WERI-Rb-1 (cell line): ENCODE measurements around the gene BANF2.
"Not testable (repeated sequence)": the region's sequence is repeated elsewhere in the genome, so short reads cannot be mapped to it uniquely, and the experiment has no call there.

Experiments used
- DNase-seq: peaks from one replicate; pipeline ENCODE4 v3.0.0-alpha.2; 2020
- H3K27ac ChIP-seq: fragments of 250-450 bp; sonication (Bioruptor Pico); 2 replicates; pipeline ENCODE4 v1.5.1; 2020; ENCODE audit warnings: mild to moderate bottlenecking, moderate library complexity
- H3K27me3 ChIP-seq: fragments of 250-450 bp; sonication (Bioruptor Pico); 2 replicates; pipeline ENCODE4 v1.5.1; 2021; ENCODE audit warnings: mild to moderate bottlenecking, low read depth, moderate library complexity; ENCODE audit not compliant: insufficient read depth, severe bottlenecking
- H3K36me3 ChIP-seq: fragments of 250-450 bp; sonication (Bioruptor Pico); 2 replicates; pipeline ENCODE4 v1.5.1; 2020; ENCODE audit warnings: mild to moderate bottlenecking, moderate library complexity
- H3K4me3 ChIP-seq: 2 replicates; pipeline ENCODE4 v1.5.1; 2011; ENCODE audit warnings: low read depth, mild to moderate bottlenecking, control low read depth, low read length
- H3K9me3 ChIP-seq: fragments of 250-450 bp; sonication (Bioruptor Pico); 2 replicates; pipeline ENCODE4 v1.5.1; 2021; ENCODE audit warnings: mild to moderate bottlenecking, moderate library complexity; ENCODE audit not compliant: severe bottlenecking
- CTCF ChIP-seq: IDR thresholded peaks from 2 replicates; pipeline ENCODE4 v1.5.1; 2011; ENCODE audit warnings: low read depth, mild to moderate bottlenecking, control low read depth, inconsistent platforms, low read length

The BANF2 gene

DNA sequence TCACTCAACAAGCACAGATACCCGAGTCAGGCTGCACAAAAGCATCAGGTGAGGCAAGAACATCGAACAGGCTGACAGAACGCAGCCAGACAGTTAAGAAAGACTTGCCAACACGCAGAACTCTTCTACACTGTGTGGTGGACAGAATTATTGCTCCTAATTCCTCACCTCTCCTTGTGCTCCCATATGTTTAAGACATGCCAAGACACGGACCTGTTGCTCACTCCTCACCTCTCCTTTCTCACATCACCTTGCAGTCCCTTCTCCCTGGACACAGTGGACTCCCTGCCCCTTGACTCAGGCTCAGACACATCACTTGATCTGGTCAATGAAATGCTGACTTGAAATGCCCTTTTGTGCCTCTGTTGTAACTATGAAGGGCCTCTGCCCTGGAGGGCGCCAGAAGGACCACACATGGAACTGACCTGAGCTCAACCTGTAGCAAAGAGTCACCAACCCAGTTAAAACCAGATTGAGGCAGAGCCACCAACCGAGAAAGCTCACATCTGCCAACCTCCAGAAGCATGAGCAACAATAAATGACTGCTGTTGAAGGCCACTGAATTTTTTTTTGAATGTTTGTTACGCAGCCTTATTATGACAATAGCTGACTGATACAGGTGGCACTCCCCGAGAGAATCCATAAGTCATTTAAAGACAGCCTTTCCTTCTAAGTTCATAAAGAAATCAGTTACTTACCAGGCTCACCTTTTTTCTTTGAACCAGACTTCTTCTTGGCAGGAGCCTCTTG is 41.7 kb upstream of the BANF2 start:
- H3K36me3 ChIP-seq, result peaks cover 16% of the 10 kb centered on the region
- H3K27ac ChIP-seq, result peak overlapping the region; percentile 62
- no peak for DNase-seq
- peaks cover 6% of the 10 kb centered on the region for H3K9me3 ChIP-seq
- H3K4me3 ChIP-seq, result no peak overlapping the region
- TF ChIP-seq CTCF, result no peak
- no peaks in the 10 kb centered on the region for H3K27me3 ChIP-seq

DNA sequence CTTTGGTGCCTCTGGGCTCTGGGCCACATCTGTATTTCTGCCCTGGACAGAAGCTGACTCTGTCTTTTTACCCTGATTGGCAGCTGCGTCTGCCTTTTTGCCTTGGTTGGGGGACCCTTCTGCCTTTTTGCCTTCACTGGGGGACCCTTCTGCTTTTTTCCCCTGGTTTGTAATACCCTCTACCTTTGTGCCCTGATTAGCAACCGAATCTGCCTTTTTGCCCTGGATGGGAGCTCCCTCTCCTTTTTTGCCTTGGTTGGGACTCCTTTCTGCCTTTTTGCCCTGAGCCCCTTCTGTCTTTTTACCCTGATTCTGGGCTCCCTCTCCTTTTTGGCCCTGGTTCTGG is 41.1 kb upstream of the BANF2 start:
- Histone ChIP-seq H3K27ac (no peak overlapping the region), H3K4me3 (no peak overlapping the region), H3K9me3 (peaks cover 6% of the 10 kb centered on the region), H3K27me3 (no peaks in the 10 kb centered on the region), H3K36me3 (peaks cover 16% of the 10 kb centered on the region)
- TF ChIP-seq CTCF, result no peak
- no peak for DNase-seq

- not testable (repeated sequence) for H3K9me3 ChIP-seq, DNase-seq, H3K4me3 ChIP-seq, H3K27ac ChIP-seq, H3K27me3 ChIP-seq
- peaks cover 16% of the 10 kb centered on the region for H3K36me3 ChIP-seq
These were observed 40.4 kb upstream of the BANF2 start for GRCh38 chr20:17659344-17659743.

DNA sequence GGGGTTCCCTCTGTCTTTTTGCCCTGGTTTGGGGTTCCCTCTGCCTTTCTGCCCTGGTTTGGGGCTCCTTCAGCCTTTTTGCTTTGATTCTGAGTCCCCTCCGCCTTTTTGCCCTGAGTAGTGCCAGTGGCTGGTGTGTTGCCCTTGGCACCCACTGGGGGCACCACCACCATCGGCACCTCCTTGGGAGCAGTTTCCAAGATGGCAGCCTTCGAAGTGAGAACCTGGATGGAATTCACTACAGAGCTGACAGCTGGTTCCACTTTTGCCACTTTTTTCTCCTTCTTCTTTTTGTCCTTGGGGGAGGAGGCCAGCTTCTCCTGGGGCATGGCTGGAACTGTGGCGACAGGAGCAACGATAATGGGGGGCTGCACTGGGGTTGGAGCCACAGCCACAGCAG is 40.0 kb upstream of the BANF2 start:
- Histone ChIP-seq H3K27me3 (no peaks in the 10 kb centered on the region), H3K27ac (no peak overlapping the region), H3K4me3 (no peak overlapping the region), H3K9me3 (peaks cover 6% of the 10 kb centered on the region), H3K36me3 (peaks cover 16% of the 10 kb centered on the region)
- DNase-seq, result no peak
- 0 out of 2 replicates have a peak, but pooled peaks have one; percentile 20 for TF ChIP-seq CTCF

DNA sequence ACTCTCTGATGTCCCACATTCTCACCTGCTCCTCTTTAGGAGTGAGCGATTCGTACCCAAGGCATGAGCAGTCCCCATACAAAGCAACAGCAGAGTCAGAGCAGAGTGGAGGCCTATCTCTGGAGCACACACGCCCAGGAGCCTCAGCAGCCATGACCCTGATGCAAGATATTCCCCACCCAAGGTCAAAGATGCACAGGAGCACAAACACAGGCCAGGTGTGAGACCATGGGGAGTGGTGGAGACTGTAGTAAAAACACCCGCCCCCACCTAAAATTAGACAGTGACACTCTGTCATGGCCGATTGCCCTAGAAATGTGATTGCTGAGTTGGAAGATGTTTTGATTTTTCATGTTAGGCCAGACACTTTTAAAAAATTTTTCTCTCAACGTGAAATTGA is 39.1 kb upstream of the BANF2 start:
- TF ChIP-seq CTCF, result no peak
- Histone ChIP-seq H3K27me3 (no peaks in the 10 kb centered on the region), H3K4me3 (no peak overlapping the region), H3K27ac (no peak overlapping the region), H3K9me3 (peaks cover 6% of the 10 kb centered on the region), H3K36me3 (peaks cover 16% of the 10 kb centered on the region)
- DNase-seq, result no peak

GRCh38 chr20:17661121-17661744 is 38.5 kb upstream of the BANF2 start:
- TF ChIP-seq CTCF, result no peak
- Histone ChIP-seq H3K27me3 (no peaks in the 10 kb centered on the region), H3K36me3 (peaks cover 16% of the 10 kb centered on the region), H3K9me3 (peaks cover 6% of the 10 kb centered on the region), H3K27ac (no peak overlapping the region), H3K4me3 (no peak overlapping the region)
- DNase-seq, result no peak
